Ectodermal cell (in vitro differentiated cells): Measurements from ENCODE around the gene RUFY4.

Experiments used
- H3K27ac ChIP-seq: 2 replicates; pipeline ENCODE4 v1.7.0; 2013; ENCODE audit warnings: mild to moderate bottlenecking, low read depth, low read length; ENCODE audit not compliant: insufficient read depth, poor library complexity, severe bottlenecking
- H3K27me3 ChIP-seq: 2 replicates; pipeline ENCODE4 v1.7.0; 2013; ENCODE audit warnings: mild to moderate bottlenecking, low read length; ENCODE audit not compliant: insufficient read depth, control insufficient read depth, poor library complexity, severe bottlenecking
- H3K36me3 ChIP-seq: one replicate; pipeline ENCODE4 v1.7.0; 2013; ENCODE audit warnings: low read length; ENCODE audit not compliant: control insufficient read depth, insufficient read depth
- H3K4me1 ChIP-seq: one replicate; pipeline ENCODE4 v1.7.0; 2013; ENCODE audit warnings: low read length; ENCODE audit not compliant: control insufficient read depth, insufficient read depth
- H3K4me3 ChIP-seq: 2 replicates; pipeline ENCODE4 v1.7.0; 2013; ENCODE audit warnings: low read depth, low read length, control low read depth; ENCODE audit not compliant: insufficient read depth
- H3K9me3 ChIP-seq: 2 replicates; pipeline ENCODE4 v1.7.0; 2013; ENCODE audit warnings: mild to moderate bottlenecking, low read length, moderate library complexity; ENCODE audit not compliant: control insufficient read depth
- WGBS, 2 experiments: methylation state at CpG; one replicate each; pipeline ENCODE4 v1.1.7; 2013; ENCODE audit warnings: missing lambda C conversion rate in 2 of 2; 5-methylcytosine and 5-hydroxymethylcytosine counted together

RUFY4 gene

GRCh38 chr2:218073185-218073584 is 4.1 kb downstream of the RUFY4 start:
- Histone ChIP-seq H3K9me3 (no peaks in the 10 kb centered on the region), H3K4me1 (no peaks in the 10 kb centered on the region), H3K27me3 (peaks cover 5% of the 10 kb centered on the region), H3K27ac (no peak overlapping the region), H3K36me3 (no peaks in the 10 kb centered on the region), H3K4me3 (no peak overlapping the region)
- WGBS, 2 experiments: 90 to 91% methylated on average over 4 of the region's 4 CpGs

GRCh38 chr2:218074031-218074430 is 5.0 kb downstream of the RUFY4 start:
- no peaks in the 10 kb centered on the region for H3K36me3 ChIP-seq
- no peaks in the 10 kb centered on the region for H3K9me3 ChIP-seq
- 61 to 63% methylated on average over 7 of the region's 7 CpGs for WGBS, 2 experiments
- H3K4me1 ChIP-seq: no peaks in the 10 kb centered on the region
- no peak overlapping the region for H3K27ac ChIP-seq
- no peak overlapping the region for H3K4me3 ChIP-seq
- no peaks in the 10 kb centered on the region for H3K27me3 ChIP-seq

DNA sequence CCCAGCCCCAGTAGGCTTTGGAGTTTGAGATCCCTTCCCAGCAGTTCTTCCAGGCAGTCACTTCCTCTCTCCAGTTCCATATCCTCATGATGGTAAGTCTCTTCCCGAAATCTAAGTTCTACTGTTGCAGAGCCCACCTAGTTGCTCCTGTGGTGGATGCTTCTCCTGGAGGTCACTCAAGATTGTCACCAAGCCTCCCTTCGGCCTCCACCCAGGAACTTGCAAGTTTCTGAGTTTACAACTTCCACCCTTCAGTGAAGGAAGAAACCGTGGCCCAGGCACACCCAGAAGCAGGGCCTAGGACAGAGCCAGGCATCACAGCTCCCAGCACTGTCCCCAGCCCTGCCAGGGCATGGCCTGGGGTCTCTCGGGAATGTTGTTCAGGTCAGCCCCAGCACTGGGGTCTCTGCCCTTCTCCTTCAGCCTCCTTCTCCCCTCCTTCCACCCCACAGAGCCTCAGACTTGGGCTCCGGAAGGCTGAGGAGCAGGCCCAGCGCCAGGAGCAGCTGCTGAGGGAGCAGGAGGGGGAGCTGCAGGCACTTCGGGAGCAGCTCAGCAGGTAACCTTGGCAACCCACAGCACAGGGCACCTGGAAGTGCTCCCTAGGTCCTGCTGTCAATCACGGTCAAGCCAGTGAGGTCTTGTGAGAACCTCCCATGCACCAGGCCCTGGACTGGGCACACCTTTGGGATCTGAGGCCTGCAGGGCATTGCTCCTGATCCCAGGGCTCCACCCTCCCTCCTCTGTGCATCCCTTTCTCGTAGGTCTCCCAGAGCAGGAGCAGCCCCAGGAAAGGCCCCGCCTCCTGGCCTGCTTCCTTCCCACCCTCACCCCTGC is 7.1 kb downstream of the RUFY4 start:
- no peak overlapping the region for H3K27ac ChIP-seq
- H3K4me1 ChIP-seq: no peaks in the 10 kb centered on the region
- 74 to 76% methylated on average over 10 of the region's 10 CpGs for WGBS, 2 experiments
- H3K4me3 ChIP-seq: no peak overlapping the region
- H3K36me3 ChIP-seq: no peaks in the 10 kb centered on the region
- H3K9me3 ChIP-seq: no peaks in the 10 kb centered on the region
- H3K27me3 ChIP-seq: no peaks in the 10 kb centered on the region

DNA sequence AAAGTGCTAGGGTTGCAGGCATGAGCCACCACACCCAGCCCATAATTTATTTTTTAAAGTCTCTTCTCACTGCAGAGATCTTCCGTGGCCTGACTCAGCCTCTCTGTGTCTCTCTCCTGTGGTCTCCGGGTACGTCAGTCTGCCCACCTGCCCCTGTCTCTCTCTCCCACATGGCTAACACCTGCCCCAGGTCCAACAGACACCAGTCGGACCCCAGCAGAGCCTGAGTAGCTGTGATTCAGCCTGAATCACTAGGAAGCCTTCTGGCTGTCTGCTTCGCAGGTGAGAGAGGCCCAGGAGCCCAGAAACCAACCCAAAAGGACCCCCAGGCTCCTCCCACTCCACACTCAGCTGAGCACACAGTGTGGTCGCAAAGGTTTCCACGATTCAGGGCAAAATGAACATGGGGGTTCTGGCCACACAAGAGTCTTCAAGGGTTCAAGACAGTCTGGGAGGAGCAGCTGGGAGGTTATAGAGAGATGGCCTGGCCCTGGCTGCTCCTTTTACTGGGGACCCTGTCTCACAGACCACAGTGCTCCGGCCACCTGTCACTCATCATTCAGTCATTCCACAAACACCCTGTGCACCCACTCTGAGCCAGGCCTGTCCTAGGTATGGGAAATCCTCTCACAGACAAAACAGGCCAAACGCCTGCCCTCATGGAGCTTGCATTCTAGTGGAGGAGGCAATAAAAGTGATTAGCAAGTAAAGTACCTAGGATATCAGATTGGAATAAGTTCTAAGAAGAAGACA is 8.6 kb downstream of the RUFY4 start:
- no peaks in the 10 kb centered on the region for H3K4me1 ChIP-seq
- H3K9me3 ChIP-seq: no peaks in the 10 kb centered on the region
- H3K4me3 ChIP-seq: no peak overlapping the region
- no peak overlapping the region for H3K27ac ChIP-seq
- 87 to 89% methylated on average over 9 of the region's 9 CpGs for WGBS, 2 experiments
- H3K36me3 ChIP-seq: no peaks in the 10 kb centered on the region
- H3K27me3 ChIP-seq: no peaks in the 10 kb centered on the region

DNA sequence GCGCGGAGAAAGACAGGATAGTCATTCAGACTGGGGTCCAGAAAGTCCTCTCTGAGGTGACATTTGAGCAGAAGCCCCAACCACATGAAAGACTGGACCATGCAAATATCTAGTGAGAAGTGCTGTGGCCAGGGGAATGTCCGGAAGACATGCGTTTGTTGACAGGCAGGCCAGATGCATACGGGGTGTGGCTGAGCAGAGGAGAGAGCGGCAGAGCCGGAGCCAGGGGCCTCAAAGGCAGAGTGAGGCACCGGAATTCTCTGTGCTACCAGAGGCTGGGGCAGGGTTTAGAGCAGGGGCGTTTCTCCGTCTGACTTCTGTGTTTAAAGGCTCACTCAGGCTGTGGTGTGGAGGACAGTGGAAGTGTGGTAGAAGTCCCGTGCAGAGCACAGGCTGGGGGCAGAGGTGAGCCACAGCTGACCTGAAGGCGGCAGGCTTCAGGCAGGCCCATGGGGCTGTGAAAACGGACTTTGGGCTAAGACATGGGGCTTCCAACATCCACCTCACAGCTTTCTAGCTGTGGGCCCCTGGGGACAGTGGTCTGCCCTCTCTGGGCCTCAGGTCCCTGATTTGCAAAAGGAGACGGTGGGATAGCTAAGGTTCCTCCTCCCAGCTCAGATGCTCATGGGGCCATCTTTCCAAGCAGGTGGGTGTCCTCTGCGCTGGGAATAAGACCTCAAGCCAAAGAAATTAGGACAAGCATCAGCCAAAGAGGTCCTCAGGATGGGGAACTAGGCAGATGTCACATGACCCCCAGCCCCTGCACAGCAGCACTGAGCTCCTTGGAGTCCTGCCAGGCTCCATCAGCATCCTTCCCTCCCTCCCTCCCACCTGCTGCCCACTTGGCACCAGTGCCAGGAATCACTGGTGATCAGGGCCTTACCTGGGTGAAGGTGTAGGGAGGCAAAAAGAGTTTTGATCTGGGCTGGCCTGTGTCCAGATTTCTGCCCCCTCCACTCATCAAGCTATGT is 11.2 kb downstream of the RUFY4 start:
- H3K9me3 ChIP-seq: no peaks in the 10 kb centered on the region
- no peak overlapping the region for H3K4me3 ChIP-seq
- H3K27me3 ChIP-seq: no peaks in the 10 kb centered on the region
- H3K27ac ChIP-seq: no peak overlapping the region
- 83% methylated on average over 15 of the region's 15 CpGs for WGBS, 2 experiments
- H3K4me1 ChIP-seq: no peaks in the 10 kb centered on the region
- no peaks in the 10 kb centered on the region for H3K36me3 ChIP-seq

DNA sequence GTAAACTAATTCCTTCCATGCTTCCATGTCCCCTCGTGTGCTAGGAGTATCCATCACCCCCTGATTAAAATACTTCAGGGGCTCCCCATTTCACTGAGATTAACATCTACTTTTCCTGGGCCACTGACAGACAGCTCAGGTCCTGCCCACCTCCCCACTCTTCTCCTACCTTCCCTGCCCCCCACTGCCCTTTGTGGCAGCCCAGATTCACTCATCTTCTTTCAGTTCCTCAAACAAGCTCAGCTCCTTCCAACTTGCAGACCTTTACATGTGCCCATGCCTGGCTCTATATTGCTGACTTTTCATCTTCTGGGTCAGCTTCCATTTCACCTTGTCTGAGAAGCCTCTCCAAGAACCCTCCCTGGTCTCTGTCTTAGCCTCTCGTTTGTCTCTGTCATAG is 12.0 kb downstream of the RUFY4 start:
- no peaks in the 10 kb centered on the region for H3K4me1 ChIP-seq
- H3K9me3 ChIP-seq: no peaks in the 10 kb centered on the region
- no peak overlapping the region for H3K27ac ChIP-seq
- 86 to 87% methylated on average over 2 of the region's 2 CpGs for WGBS, 2 experiments
- H3K27me3 ChIP-seq: no peaks in the 10 kb centered on the region
- H3K36me3 ChIP-seq: no peaks in the 10 kb centered on the region
- no peak overlapping the region for H3K4me3 ChIP-seq

DNA sequence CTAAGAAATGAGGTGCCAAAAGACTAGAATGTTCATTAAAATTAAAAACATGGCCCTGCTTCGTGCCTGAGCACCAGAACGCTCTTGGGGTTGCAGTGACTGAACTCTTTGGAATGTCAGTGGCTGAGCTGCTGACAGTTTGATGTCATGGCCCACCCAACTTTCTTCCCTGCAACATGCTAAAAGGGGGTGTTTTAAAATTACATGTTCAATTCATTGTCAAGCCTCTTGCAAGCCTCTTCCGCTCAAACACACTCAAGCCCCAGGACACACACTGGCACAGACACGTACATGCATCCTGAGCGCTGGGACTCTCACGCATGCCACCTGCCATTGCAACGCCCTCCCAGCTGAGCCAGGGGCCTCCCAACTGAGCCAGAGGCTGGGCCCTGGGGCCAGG is 12.6 kb downstream of the RUFY4 start:
- Histone ChIP-seq H3K27me3 (no peaks in the 10 kb centered on the region), H3K4me1 (no peaks in the 10 kb centered on the region), H3K36me3 (no peaks in the 10 kb centered on the region), H3K9me3 (no peaks in the 10 kb centered on the region), H3K27ac (no peak overlapping the region), H3K4me3 (no peak overlapping the region)
- 81 to 84% methylated on average over 7 of the region's 7 CpGs for WGBS, 2 experiments

GRCh38 chr2:218082586-218083351 is 13.7 kb downstream of the RUFY4 start:
- H3K9me3 ChIP-seq: no peaks in the 10 kb centered on the region
- H3K27me3 ChIP-seq: no peaks in the 10 kb centered on the region
- WGBS, 2 experiments: 85 to 88% methylated on average over 14 of the region's 14 CpGs
- no peaks in the 10 kb centered on the region for H3K36me3 ChIP-seq
- H3K4me3 ChIP-seq: no peak overlapping the region
- H3K4me1 ChIP-seq: no peaks in the 10 kb centered on the region
- no peak overlapping the region for H3K27ac ChIP-seq

DNA sequence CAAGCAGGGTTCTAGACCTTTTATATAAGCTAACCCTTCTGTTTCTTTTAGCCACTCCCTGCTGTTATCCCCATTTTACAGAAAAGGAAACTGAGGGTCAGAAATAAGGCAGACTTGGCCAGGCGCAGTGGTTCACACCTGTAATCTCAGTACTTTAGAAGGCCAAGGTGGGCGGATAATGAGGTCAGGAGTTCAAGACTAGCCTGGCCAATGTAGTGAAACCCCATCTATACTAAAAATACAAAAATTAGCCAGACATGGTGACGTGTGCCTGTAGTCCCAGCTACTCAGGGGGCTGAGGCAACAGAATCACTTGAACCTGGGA is 14.3 kb downstream of the RUFY4 start:
- Histone ChIP-seq H3K9me3 (no peaks in the 10 kb centered on the region), H3K4me3 (no peak overlapping the region), H3K27me3 (no peaks in the 10 kb centered on the region), H3K27ac (no peak overlapping the region), H3K36me3 (no peaks in the 10 kb centered on the region), H3K4me1 (no peaks in the 10 kb centered on the region)
- 86 to 97% methylated on average over 3 of the region's 3 CpGs for WGBS, 2 experiments
